ENCODE results near the gene SLC35E2B.
"Not testable (repeated sequence)": the region's sequence is repeated elsewhere in the genome, so short reads cannot be mapped to it uniquely, and the experiment has no call there.

The SLC35E2B gene

GRCh38 chr1:1732381-1732780 lies 39.8 kb upstream of the SLC35E2B start:
- Histone ChIP-seq H3K9me2 (replicated peaks; ENCODE audit: low read depth, low read length) (no peaks in the 10 kb centered on the region), H3K4me3 (ENCODE audit: low read length, poor library complexity, severe bottlenecking) (no peak overlapping the region), H3F3A (ENCODE audit: low read depth) (no peaks in the 10 kb centered on the region), H3K79me2 (ENCODE audit: insufficient read depth, low read length) (no peaks in the 10 kb centered on the region), H3K27me3 (ENCODE audit: insufficient read depth, low read length, poor library complexity, severe bottlenecking) (no peaks in the 10 kb centered on the region), H3K4me1 (ENCODE audit: insufficient read depth, low read length, poor library complexity, severe bottlenecking) (no peaks in the 10 kb centered on the region), H2AFZ (ENCODE audit: low read length) (no peak overlapping the region), H3K9ac (ENCODE audit: low read depth, low read length, poor library complexity, severe bottlenecking) (no peak overlapping the region), H3K36me3 (ENCODE audit: insufficient read depth, low read length) (no peaks in the 10 kb centered on the region; the same call in 1 of the 2 replicates), H3K4me2 (ENCODE audit: low read depth, low read length, poor library complexity, severe bottlenecking) (no peak overlapping the region), H4K20me1 (ENCODE audit: insufficient read depth, low read length, poor library complexity, severe bottlenecking) (no peaks in the 10 kb centered on the region), H3K9me3 (ENCODE audit: insufficient read depth, low read depth, low read length) (no peaks in the 10 kb centered on the region)
- TF ChIP-seq CTCF (conservative IDR thresholded peaks at IDR 0.05; ENCODE audit: low read length) (no peak), EZH2phosphoT487 (IDR thresholded peaks at IDR 0.05; ENCODE audit: borderline replicate concordance) (no peak)

- no peak for TF ChIP-seq CTCF (conservative IDR thresholded peaks at IDR 0.05; ENCODE audit: low read length)
- no peak for TF ChIP-seq EZH2phosphoT487 (IDR thresholded peaks at IDR 0.05; ENCODE audit: borderline replicate concordance)
- no peak overlapping the region for H3K4me3 ChIP-seq (ENCODE audit: low read length, poor library complexity, severe bottlenecking)
- H4K20me1 ChIP-seq (ENCODE audit: insufficient read depth, low read length, poor library complexity, severe bottlenecking), result no peaks in the 10 kb centered on the region
- H3K9me2 ChIP-seq (replicated peaks; ENCODE audit: low read depth, low read length), result no peaks in the 10 kb centered on the region
- no peaks in the 10 kb centered on the region for H3K27me3 ChIP-seq (ENCODE audit: insufficient read depth, low read length, poor library complexity, severe bottlenecking)
- no peak overlapping the region for H3K9ac ChIP-seq (ENCODE audit: low read depth, low read length, poor library complexity, severe bottlenecking)
- no peaks in the 10 kb centered on the region; the same call in 1 of the 2 replicates for H3K36me3 ChIP-seq (ENCODE audit: insufficient read depth, low read length)
- H3K4me2 ChIP-seq (ENCODE audit: low read depth, low read length, poor library complexity, severe bottlenecking), result no peak overlapping the region
- no peaks in the 10 kb centered on the region for H3K79me2 ChIP-seq (ENCODE audit: insufficient read depth, low read length)
- H2AFZ ChIP-seq (ENCODE audit: low read length), result no peak overlapping the region
- H3K4me1 ChIP-seq (ENCODE audit: insufficient read depth, low read length, poor library complexity, severe bottlenecking), result no peaks in the 10 kb centered on the region
- H3K9me3 ChIP-seq (ENCODE audit: insufficient read depth, low read depth, low read length), result no peaks in the 10 kb centered on the region
- H3F3A ChIP-seq (ENCODE audit: low read depth), result no peaks in the 10 kb centered on the region
Observed at GRCh38 chr1:1730870-1731269, 38.3 kb upstream of the SLC35E2B start.

- H3K9me3 ChIP-seq (ENCODE audit: insufficient read depth, low read depth, low read length); H3F3A ChIP-seq (ENCODE audit: low read depth); H3K9ac ChIP-seq (ENCODE audit: low read depth, low read length, poor library complexity, severe bottlenecking); H3K4me3 ChIP-seq (ENCODE audit: low read length, poor library complexity, severe bottlenecking); H2AFZ ChIP-seq (ENCODE audit: low read length); H3K79me2 ChIP-seq (ENCODE audit: insufficient read depth, low read length); H3K9me2 ChIP-seq (replicated peaks; ENCODE audit: low read depth, low read length); H3K4me2 ChIP-seq (ENCODE audit: low read depth, low read length, poor library complexity, severe bottlenecking); H3K36me3 ChIP-seq (ENCODE audit: insufficient read depth, low read length); H4K20me1 ChIP-seq (ENCODE audit: insufficient read depth, low read length, poor library complexity, severe bottlenecking); H3K4me1 ChIP-seq (ENCODE audit: insufficient read depth, low read length, poor library complexity, severe bottlenecking); H3K27me3 ChIP-seq (ENCODE audit: insufficient read depth, low read length, poor library complexity, severe bottlenecking): not testable (repeated sequence)
Observed at GRCh38 chr1:1730230-1730629, 37.6 kb upstream of the SLC35E2B start.

GRCh38 chr1:1729116-1729816 lies 36.7 kb upstream of the SLC35E2B start:
- H3F3A ChIP-seq (ENCODE audit: low read depth); H3K4me1 ChIP-seq (ENCODE audit: insufficient read depth, low read length, poor library complexity, severe bottlenecking); H3K9me3 ChIP-seq (ENCODE audit: insufficient read depth, low read depth, low read length); H3K9me2 ChIP-seq (replicated peaks; ENCODE audit: low read depth, low read length); H3K4me3 ChIP-seq (ENCODE audit: low read length, poor library complexity, severe bottlenecking); H3K9ac ChIP-seq (ENCODE audit: low read depth, low read length, poor library complexity, severe bottlenecking); H3K4me2 ChIP-seq (ENCODE audit: low read depth, low read length, poor library complexity, severe bottlenecking); H4K20me1 ChIP-seq (ENCODE audit: insufficient read depth, low read length, poor library complexity, severe bottlenecking); H2AFZ ChIP-seq (ENCODE audit: low read length); H3K27me3 ChIP-seq (ENCODE audit: insufficient read depth, low read length, poor library complexity, severe bottlenecking); H3K79me2 ChIP-seq (ENCODE audit: insufficient read depth, low read length); H3K36me3 ChIP-seq (ENCODE audit: insufficient read depth, low read length): not testable (repeated sequence)

- H4K20me1 ChIP-seq (ENCODE audit: insufficient read depth, low read length, poor library complexity, severe bottlenecking); H3K9ac ChIP-seq (ENCODE audit: low read depth, low read length, poor library complexity, severe bottlenecking); H3K4me2 ChIP-seq (ENCODE audit: low read depth, low read length, poor library complexity, severe bottlenecking); H2AFZ ChIP-seq (ENCODE audit: low read length); H3F3A ChIP-seq (ENCODE audit: low read depth); H3K4me3 ChIP-seq (ENCODE audit: low read length, poor library complexity, severe bottlenecking); H3K9me3 ChIP-seq (ENCODE audit: insufficient read depth, low read depth, low read length); H3K27me3 ChIP-seq (ENCODE audit: insufficient read depth, low read length, poor library complexity, severe bottlenecking); H3K4me1 ChIP-seq (ENCODE audit: insufficient read depth, low read length, poor library complexity, severe bottlenecking); H3K36me3 ChIP-seq (ENCODE audit: insufficient read depth, low read length); H3K9me2 ChIP-seq (replicated peaks; ENCODE audit: low read depth, low read length); H3K79me2 ChIP-seq (ENCODE audit: insufficient read depth, low read length): not testable (repeated sequence)
Observed at GRCh38 chr1:1728308-1729005, 35.9 kb upstream of the SLC35E2B start.

GRCh38 chr1:1727131-1727651 lies 34.6 kb upstream of the SLC35E2B start:
- H2AFZ ChIP-seq (ENCODE audit: low read length); H3K4me1 ChIP-seq (ENCODE audit: insufficient read depth, low read length, poor library complexity, severe bottlenecking); H3K9me2 ChIP-seq (replicated peaks; ENCODE audit: low read depth, low read length); H3K4me2 ChIP-seq (ENCODE audit: low read depth, low read length, poor library complexity, severe bottlenecking); H3K27me3 ChIP-seq (ENCODE audit: insufficient read depth, low read length, poor library complexity, severe bottlenecking); H4K20me1 ChIP-seq (ENCODE audit: insufficient read depth, low read length, poor library complexity, severe bottlenecking); H3K9me3 ChIP-seq (ENCODE audit: insufficient read depth, low read depth, low read length); H3K4me3 ChIP-seq (ENCODE audit: low read length, poor library complexity, severe bottlenecking); H3K9ac ChIP-seq (ENCODE audit: low read depth, low read length, poor library complexity, severe bottlenecking); H3F3A ChIP-seq (ENCODE audit: low read depth); H3K79me2 ChIP-seq (ENCODE audit: insufficient read depth, low read length); H3K36me3 ChIP-seq (ENCODE audit: insufficient read depth, low read length): not testable (repeated sequence)
